Measurements from ENCODE around the gene EMC7. TPM values are rescaled to one million over a fixed set of nuclear protein-coding genes. Genes with fewer than 3 reads are reported as not detected.

EMC7 gene
- total and polyA plus RNA-seq, 10 of the 15 experiments (the other 5 are each of a cell fraction or from before 2014, with no cell fraction given), result 16.5 to 88.9 (median 45.0) TPM

- CTCF ChIA-PET, result no interaction called here
- Histone ChIP-seq H3K9ac (ENCODE audit: control insufficient read depth, insufficient read depth, low read length) (no peak overlapping the region), H3K36me3 (ENCODE audit: control insufficient read depth in 2 of 2, insufficient read depth in 2 of 2, low read length in 1 of 2) (peaks cover 0 to 2% of the 10 kb centered on the region in 2 experiments; a peak in 2 of 4 replicates), H3K4me1 (ENCODE audit: control insufficient read depth, insufficient read depth, low read length) (no peaks in the 10 kb centered on the region), H3K27ac (ENCODE audit: control insufficient read depth, insufficient read depth) (no peak overlapping the region), H4K20me1 (ENCODE audit: control insufficient read depth, insufficient read depth) (no peaks in the 10 kb centered on the region), H3K4me2 (ENCODE audit: control insufficient read depth, insufficient read depth) (no peak overlapping the region), H3K79me2 (ENCODE audit: control insufficient read depth, insufficient read depth, low read length) (no peaks in the 10 kb centered on the region), H3K9me3 (replicated peaks; ENCODE audit: control insufficient read depth, insufficient read depth, low read length) (no peaks in the 10 kb centered on the region), H3K4me3 (no peak overlapping the region), H2AFZ (ENCODE audit: control insufficient read depth, low read depth, low read length) (no peak overlapping the region), H3K27me3 (replicated peaks in 1 of 2; ENCODE audit: control insufficient read depth in 2 of 2, insufficient read depth in 2 of 2, low read length in 1 of 2) (no peaks in the 10 kb centered on the region)
- in situ Hi-C loops (cut with MboI), result no loop called here
- intact Hi-C loops (cut with micrococcal nuclease; ENCODE audit: unreplicated experiment), result no loop called here
- WGBS (ENCODE audit: insufficient coverage, insufficient replicate concordance, low lambda C conversion rate, missing lambda C conversion rate), result 73% methylated on average over 6 of the region's 6 CpGs
- no peak for FAIRE-seq
- SMC1A ChIA-PET (ENCODE audit: uncharacterized antibody, unreplicated experiment), result interaction anchor here (0.6 to 1.4 kb wide), 3 partner anchors 13 to 38 kb away, joined by 3 to 4 read pairs (median 3); no protein-coding TSS in a partner anchor
- POLR2A ChIA-PET, result no interaction called here
- no peak for ATAC-seq
- DNase-seq (ENCODE audit: low read depth, low spot score), result no peak
- no TSS peak for BruUV-seq (replicated peaks)
- RAD21 ChIA-PET (ENCODE audit: unreplicated experiment), result no interaction called here
- TF ChIP-seq BCL11A (IDR thresholded peaks at IDR 0.05; ENCODE audit: low read depth, low read length), result no peak
- no peak for TF ChIP-seq CEBPZ (IDR thresholded peaks at IDR 0.05; ENCODE audit: low read depth, low read length)
- no peak for TF ChIP-seq CREB1 (IDR thresholded peaks at IDR 0.05; ENCODE audit: low read depth)
- no peak for TF ChIP-seq BCLAF1 (IDR thresholded peaks at IDR 0.05)
- TF ChIP-seq ZNF274 (IDR thresholded peaks at IDR 0.05; ENCODE audit: insufficient read depth, insufficient read length), result no peak
- TF ChIP-seq CHD4 (IDR thresholded peaks at IDR 0.05), result no peak
- TF ChIP-seq PRDM15 (CRISPR knock-in tag; IDR thresholded peaks at IDR 0.05), result no peak
- no peak for TF ChIP-seq CTCF (IDR thresholded peaks at IDR 0.05 in 2 of 3, conservative IDR thresholded peaks at IDR 0.05 in 1 of 3; ENCODE audit: control insufficient read depth in 2 of 3, extremely low read depth in 1 of 3, insufficient read depth in 1 of 3, low read depth in 3 of 3, low read length in 3 of 3)
- TF ChIP-seq SMARCA5 (IDR thresholded peaks at IDR 0.05), result no peak
These were observed 45.9 kb upstream of the EMC7 start for GRCh38 chr15:34147371-34148140.
